Measurements from ENCODE around the gene SYT1.

The SYT1 gene

DNA sequence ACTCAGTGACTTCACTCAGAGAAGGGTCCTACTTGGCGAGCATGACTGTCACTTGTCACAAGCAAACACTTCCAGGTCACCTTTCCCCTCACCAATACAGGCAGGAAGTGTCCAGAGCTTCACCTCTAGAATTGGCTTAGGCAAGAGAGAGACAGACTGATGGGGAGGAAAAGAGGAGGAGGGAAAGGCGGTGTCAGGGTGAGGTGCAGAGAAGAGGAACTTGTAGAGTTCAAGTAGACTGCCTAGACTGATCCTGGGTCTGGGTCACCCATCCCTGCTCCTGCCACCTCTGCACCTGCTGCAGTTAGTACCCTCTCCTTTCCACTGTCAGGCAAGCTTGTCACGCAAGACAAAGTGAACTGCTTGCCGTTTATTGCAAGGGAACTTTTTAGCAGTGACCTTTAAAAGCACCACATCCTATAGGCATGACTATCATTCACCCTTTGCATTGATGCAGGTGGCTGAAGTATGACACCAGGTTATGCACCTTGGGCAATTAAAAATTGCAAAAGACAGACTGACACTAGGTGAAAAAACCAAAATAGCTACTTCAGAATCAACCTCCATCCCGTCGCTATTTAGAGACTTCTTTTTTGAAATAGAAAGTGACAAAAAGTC lies 292.4 kb downstream of the SYT1 start:
- Histone ChIP-seq H3K27me3 (ENCODE audit: insufficient read depth, low read length) (no peaks in the 10 kb centered on the region), H3K4me1 (ENCODE audit: insufficient read depth, low read length) (no peaks in the 10 kb centered on the region), H3K36me3 (ENCODE audit: insufficient read depth, low read depth, low read length) (no peaks in the 10 kb centered on the region), H3K4me3 (ENCODE audit: low read length) (no peak overlapping the region), H3K9me3 (ENCODE audit: insufficient read depth, low read depth, low read length) (no peaks in the 10 kb centered on the region), H3K27ac (ENCODE audit: low read length) (no peak overlapping the region), H3K9ac (ENCODE audit: low read depth, low read length) (no peak overlapping the region)

- no peak overlapping the region for H3K27ac ChIP-seq (ENCODE audit: low read length)
Measured at GRCh38 chr12:79161249-79161934, 296.8 kb downstream of the SYT1 start.

DNA sequence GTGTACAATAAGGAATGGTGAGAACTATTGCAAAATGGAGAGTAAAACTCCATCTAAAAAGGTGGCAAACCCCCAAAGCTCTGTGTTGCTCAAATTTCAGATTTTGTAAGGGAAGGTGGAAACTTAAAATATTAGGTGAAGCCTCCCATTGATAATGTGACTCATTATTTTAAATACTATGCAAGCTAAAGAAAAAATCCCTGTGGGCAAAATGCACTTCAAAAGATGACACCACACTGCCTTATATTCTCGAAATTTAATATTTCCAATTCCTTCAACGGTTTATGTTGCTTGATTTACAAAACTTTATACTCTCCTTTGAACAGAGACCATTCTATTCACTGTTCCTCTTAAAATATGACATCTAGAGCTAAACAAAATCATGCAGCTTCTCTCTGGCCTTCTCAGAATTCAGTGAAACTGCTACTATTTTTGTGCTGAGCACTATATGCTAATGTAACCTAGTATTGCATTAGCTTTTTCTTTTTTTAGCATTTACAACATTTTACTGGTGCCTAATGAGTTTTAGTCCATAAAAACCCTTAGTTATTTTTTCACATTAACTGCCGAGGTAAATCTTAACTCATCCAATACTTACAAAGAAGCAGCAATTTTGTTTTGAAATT lies 297.7 kb downstream of the SYT1 start:
- H3K9me3 ChIP-seq (ENCODE audit: insufficient read depth, low read depth, low read length) = no peaks in the 10 kb centered on the region
- H3K36me3 ChIP-seq (ENCODE audit: insufficient read depth, low read depth, low read length) = no peaks in the 10 kb centered on the region
- H3K9ac ChIP-seq (ENCODE audit: low read depth, low read length) = no peak overlapping the region
- H3K4me1 ChIP-seq (ENCODE audit: insufficient read depth, low read length) = no peaks in the 10 kb centered on the region
- no peaks in the 10 kb centered on the region for H3K27me3 ChIP-seq (ENCODE audit: insufficient read depth, low read length)
- no peak overlapping the region for H3K4me3 ChIP-seq (ENCODE audit: low read length)
- no peak overlapping the region for H3K27ac ChIP-seq (ENCODE audit: low read length)

More at GRCh38 chr12:79161249-79161934, 296.8 kb downstream of the SYT1 start:
- Histone ChIP-seq H3K4me3 (ENCODE audit: low read length) (no peak overlapping the region), H3K9me3 (ENCODE audit: insufficient read depth, low read depth, low read length) (no peaks in the 10 kb centered on the region), H3K27me3 (ENCODE audit: insufficient read depth, low read length) (no peaks in the 10 kb centered on the region), H3K36me3 (ENCODE audit: insufficient read depth, low read depth, low read length) (no peaks in the 10 kb centered on the region), H3K4me1 (ENCODE audit: insufficient read depth, low read length) (no peaks in the 10 kb centered on the region), H3K9ac (ENCODE audit: low read depth, low read length) (no peak overlapping the region)

DNA sequence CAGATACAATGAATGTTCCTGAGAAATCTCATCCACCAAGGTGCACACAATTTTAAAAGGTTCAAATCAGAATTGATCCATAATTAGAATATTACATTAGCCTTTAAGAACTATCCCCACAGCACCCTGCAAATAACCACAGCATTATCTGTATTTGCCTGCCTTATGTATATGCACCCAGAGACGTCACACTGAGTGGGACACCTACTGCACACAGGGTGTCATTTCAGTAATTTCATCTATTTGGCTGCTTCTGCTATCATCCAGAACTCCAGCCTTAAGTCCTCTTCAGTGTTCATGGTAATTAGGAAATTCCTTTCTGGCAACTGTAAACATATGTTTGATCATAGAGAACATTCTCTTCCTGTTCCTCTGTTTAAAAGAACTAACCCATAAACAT lies 298.4 kb downstream of the SYT1 start:
- Histone ChIP-seq H3K9ac (ENCODE audit: low read depth, low read length) (no peak overlapping the region), H3K4me3 (ENCODE audit: low read length) (no peak overlapping the region), H3K36me3 (ENCODE audit: insufficient read depth, low read depth, low read length) (no peaks in the 10 kb centered on the region), H3K4me1 (ENCODE audit: insufficient read depth, low read length) (no peaks in the 10 kb centered on the region), H3K9me3 (ENCODE audit: insufficient read depth, low read depth, low read length) (no peaks in the 10 kb centered on the region), H3K27me3 (ENCODE audit: insufficient read depth, low read length) (no peaks in the 10 kb centered on the region), H3K27ac (ENCODE audit: low read length) (no peak overlapping the region)

DNA sequence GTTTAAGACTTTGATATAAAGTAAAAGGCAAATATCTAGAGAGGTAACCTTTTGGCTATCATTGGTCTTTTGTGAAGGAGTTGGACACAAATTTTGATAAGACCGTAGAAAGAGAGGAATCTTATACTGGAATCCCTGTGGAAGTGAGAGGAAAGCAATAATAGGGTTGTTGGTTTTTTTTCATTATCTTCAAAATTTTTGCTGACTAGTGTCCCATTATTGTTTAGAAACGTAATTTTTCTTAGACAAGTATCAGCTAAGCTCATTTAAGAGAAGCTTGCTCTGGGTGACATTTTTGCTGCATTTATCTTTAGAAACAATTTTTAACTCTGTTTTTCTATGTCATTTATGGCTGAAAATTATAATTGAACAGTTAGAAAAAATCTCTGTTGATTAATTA lies 300.3 kb downstream of the SYT1 start:
- H3K9me3 ChIP-seq (ENCODE audit: insufficient read depth, low read depth, low read length) = no peaks in the 10 kb centered on the region
- no peaks in the 10 kb centered on the region for H3K36me3 ChIP-seq (ENCODE audit: insufficient read depth, low read depth, low read length)
- no peak overlapping the region for H3K9ac ChIP-seq (ENCODE audit: low read depth, low read length)

DNA sequence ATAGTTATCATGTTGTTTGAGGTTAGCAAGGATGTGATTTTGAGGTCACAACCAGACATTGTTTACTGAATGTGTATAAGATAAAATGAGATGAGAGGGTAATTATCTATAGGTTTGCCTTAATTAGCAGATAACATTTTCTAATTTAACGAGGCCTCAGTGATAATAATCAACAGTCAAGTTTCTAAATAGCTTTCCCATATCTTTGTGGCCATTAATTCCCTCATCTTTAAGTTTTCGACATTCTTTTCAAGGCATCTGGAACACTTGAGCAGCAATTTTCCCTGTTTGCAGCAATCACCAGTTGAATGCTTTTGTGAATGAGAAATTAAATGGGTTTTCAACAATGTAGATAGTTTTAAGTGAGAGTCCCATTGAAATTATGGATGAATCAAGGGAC lies 304.1 kb downstream of the SYT1 start:
- H3K27ac ChIP-seq (ENCODE audit: low read length) = no peak overlapping the region
- H3K4me3 ChIP-seq (ENCODE audit: low read length) = no peak overlapping the region
- no peaks in the 10 kb centered on the region for H3K36me3 ChIP-seq (ENCODE audit: insufficient read depth, low read depth, low read length)
- H3K4me1 ChIP-seq (ENCODE audit: insufficient read depth, low read length) = no peaks in the 10 kb centered on the region
- H3K9ac ChIP-seq (ENCODE audit: low read depth, low read length) = no peak overlapping the region
- no peaks in the 10 kb centered on the region for H3K9me3 ChIP-seq (ENCODE audit: insufficient read depth, low read depth, low read length)
- no peaks in the 10 kb centered on the region for H3K27me3 ChIP-seq (ENCODE audit: insufficient read depth, low read length)

More for the DNA sequence above, 300.3 kb downstream of the SYT1 start:
- H3K4me1 ChIP-seq (ENCODE audit: insufficient read depth, low read length) = no peaks in the 10 kb centered on the region
- no peaks in the 10 kb centered on the region for H3K27me3 ChIP-seq (ENCODE audit: insufficient read depth, low read length)
- H3K4me3 ChIP-seq (ENCODE audit: low read length) = no peak overlapping the region
- no peak overlapping the region for H3K27ac ChIP-seq (ENCODE audit: low read length)

DNA sequence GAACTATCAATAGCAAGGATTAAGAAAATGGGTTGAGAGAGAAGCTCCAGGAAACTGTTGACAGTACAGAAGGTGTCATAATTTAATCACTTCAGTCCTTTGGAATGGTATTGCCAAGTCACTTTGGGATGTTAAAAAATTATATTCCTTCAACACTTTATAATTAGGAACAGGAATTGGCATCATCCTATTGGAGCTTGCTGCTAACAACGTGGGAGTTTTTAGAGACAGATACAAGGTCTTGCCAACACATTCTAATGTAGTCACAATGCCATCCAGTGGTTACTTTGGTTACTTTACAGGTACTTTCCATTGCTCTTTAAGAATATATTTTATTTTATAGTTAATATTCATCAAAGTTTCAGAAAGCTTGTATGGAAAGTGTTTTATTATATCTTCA lies 310.1 kb downstream of the SYT1 start:
- Histone ChIP-seq H3K9ac (ENCODE audit: low read depth, low read length) (no peak overlapping the region), H3K36me3 (ENCODE audit: insufficient read depth, low read depth, low read length) (no peaks in the 10 kb centered on the region), H3K4me1 (ENCODE audit: insufficient read depth, low read length) (no peaks in the 10 kb centered on the region), H3K4me3 (ENCODE audit: low read length) (no peak overlapping the region), H3K9me3 (ENCODE audit: insufficient read depth, low read depth, low read length) (no peaks in the 10 kb centered on the region), H3K27ac (ENCODE audit: low read length) (no peak overlapping the region), H3K27me3 (ENCODE audit: insufficient read depth, low read length) (no peaks in the 10 kb centered on the region)

DNA sequence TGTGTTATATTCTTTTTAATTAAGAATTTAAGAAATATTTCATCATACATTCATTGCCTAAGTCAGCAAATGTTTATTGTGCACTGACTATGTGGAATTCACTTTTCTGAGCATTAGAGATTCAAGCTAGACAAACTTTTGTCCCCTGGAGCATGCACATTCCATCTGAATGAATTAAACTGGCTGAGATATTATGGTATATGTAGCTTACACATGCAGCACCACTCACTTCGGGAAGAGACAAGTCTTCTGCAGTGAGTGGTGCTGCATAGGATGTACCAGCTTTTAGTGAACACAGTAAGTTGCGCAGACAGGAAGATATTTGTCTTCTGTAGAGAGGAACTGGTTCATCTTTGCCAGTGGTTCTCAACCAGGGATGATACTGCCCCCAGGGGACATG lies 318.4 kb downstream of the SYT1 start:
- Histone ChIP-seq H3K27me3 (ENCODE audit: insufficient read depth, low read length) (no peaks in the 10 kb centered on the region), H3K4me1 (ENCODE audit: insufficient read depth, low read length) (no peaks in the 10 kb centered on the region; the same call in 1 of the 2 replicates), H3K9me3 (ENCODE audit: insufficient read depth, low read depth, low read length) (no peaks in the 10 kb centered on the region), H3K36me3 (ENCODE audit: insufficient read depth, low read depth, low read length) (no peaks in the 10 kb centered on the region), H3K9ac (ENCODE audit: low read depth, low read length) (no peak overlapping the region), H3K4me3 (ENCODE audit: low read length) (no peak overlapping the region), H3K27ac (ENCODE audit: low read length) (no peak overlapping the region)

- no peak overlapping the region for H3K4me3 ChIP-seq (ENCODE audit: low read length)
- no peak overlapping the region for H3K27ac ChIP-seq (ENCODE audit: low read length)
- no peak overlapping the region for H3K9ac ChIP-seq (ENCODE audit: low read depth, low read length)
- no peaks in the 10 kb centered on the region; the same call in 1 of the 2 replicates for H3K4me1 ChIP-seq (ENCODE audit: insufficient read depth, low read length)
- H3K9me3 ChIP-seq (ENCODE audit: insufficient read depth, low read depth, low read length) = no peaks in the 10 kb centered on the region
- H3K36me3 ChIP-seq (ENCODE audit: insufficient read depth, low read depth, low read length) = no peaks in the 10 kb centered on the region
- no peaks in the 10 kb centered on the region for H3K27me3 ChIP-seq (ENCODE audit: insufficient read depth, low read length)
Measured at GRCh38 chr12:79183926-79184325, 319.4 kb downstream of the SYT1 start.

DNA sequence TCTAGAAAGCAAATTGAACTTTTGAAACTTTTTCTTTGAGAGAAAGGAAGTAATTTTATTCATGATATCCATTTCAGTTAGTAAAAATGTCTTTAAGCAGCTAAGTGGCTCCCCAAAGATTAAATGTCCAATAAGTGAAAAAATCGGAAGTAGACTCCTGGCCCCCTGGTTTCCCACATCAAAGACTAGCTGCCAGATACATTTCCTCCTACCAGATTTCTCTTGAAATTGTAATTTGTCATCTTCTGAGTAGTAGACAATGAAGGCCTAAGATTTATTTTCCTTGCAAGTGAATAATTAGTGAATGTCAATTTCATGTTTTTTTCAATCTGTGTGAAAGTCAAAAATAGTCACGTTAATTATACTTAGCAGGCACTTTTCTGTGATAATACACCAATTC lies 321.9 kb downstream of the SYT1 start:
- Histone ChIP-seq H3K9me3 (ENCODE audit: insufficient read depth, low read depth, low read length) (no peaks in the 10 kb centered on the region), H3K27ac (ENCODE audit: low read length) (no peak overlapping the region), H3K4me3 (ENCODE audit: low read length) (no peak overlapping the region), H3K36me3 (ENCODE audit: insufficient read depth, low read depth, low read length) (no peaks in the 10 kb centered on the region), H3K27me3 (ENCODE audit: insufficient read depth, low read length) (no peaks in the 10 kb centered on the region), H3K4me1 (ENCODE audit: insufficient read depth, low read length) (peaks cover 2% of the 10 kb centered on the region; the same call in 1 of the 2 replicates), H3K9ac (ENCODE audit: low read depth, low read length) (no peak overlapping the region)

DNA sequence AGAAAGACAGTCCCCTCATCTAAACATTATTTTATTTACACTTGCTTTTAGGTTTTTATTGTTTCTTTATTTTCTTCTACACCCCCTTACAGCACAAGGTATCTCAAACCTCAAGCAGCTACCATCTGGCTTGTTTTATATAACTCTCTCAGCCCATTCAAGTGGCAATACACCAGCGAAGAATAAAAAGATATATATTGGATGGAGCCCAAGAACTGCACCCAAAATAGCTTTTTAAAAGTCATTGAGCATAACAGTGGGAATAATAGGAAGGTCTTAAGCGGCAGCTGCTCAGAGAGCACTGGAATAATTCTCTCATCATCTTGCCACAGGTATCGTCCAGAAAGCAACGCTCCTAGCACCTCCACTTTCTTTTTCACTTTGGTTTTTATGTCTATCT lies 322.5 kb downstream of the SYT1 start:
- H3K36me3 ChIP-seq (ENCODE audit: insufficient read depth, low read depth, low read length) = no peaks in the 10 kb centered on the region
- H3K9me3 ChIP-seq (ENCODE audit: insufficient read depth, low read depth, low read length) = no peaks in the 10 kb centered on the region
- H3K4me3 ChIP-seq (ENCODE audit: low read length) = no peak overlapping the region
- H3K4me1 ChIP-seq (ENCODE audit: insufficient read depth, low read length) = peaks cover 7% of the 10 kb centered on the region
- no peaks in the 10 kb centered on the region for H3K27me3 ChIP-seq (ENCODE audit: insufficient read depth, low read length)
- no peak overlapping the region for H3K27ac ChIP-seq (ENCODE audit: low read length)
- no peak overlapping the region for H3K9ac ChIP-seq (ENCODE audit: low read depth, low read length)

- Histone ChIP-seq H3K27me3 (ENCODE audit: insufficient read depth, low read length) (no peaks in the 10 kb centered on the region), H3K27ac (ENCODE audit: low read length) (no peak overlapping the region), H3K4me3 (ENCODE audit: low read length) (no peak overlapping the region), H3K4me1 (ENCODE audit: insufficient read depth, low read length) (peaks cover 7% of the 10 kb centered on the region), H3K36me3 (ENCODE audit: insufficient read depth, low read depth, low read length) (no peaks in the 10 kb centered on the region), H3K9ac (ENCODE audit: low read depth, low read length) (no peak overlapping the region), H3K9me3 (ENCODE audit: insufficient read depth, low read depth, low read length) (no peaks in the 10 kb centered on the region)
Measured at GRCh38 chr12:79191391-79191790, 326.8 kb downstream of the SYT1 start.

Data from iPS-20b (cell line).